ENCODE results near the gene N4BP2L2.

N4BP2L2 gene

DNA sequence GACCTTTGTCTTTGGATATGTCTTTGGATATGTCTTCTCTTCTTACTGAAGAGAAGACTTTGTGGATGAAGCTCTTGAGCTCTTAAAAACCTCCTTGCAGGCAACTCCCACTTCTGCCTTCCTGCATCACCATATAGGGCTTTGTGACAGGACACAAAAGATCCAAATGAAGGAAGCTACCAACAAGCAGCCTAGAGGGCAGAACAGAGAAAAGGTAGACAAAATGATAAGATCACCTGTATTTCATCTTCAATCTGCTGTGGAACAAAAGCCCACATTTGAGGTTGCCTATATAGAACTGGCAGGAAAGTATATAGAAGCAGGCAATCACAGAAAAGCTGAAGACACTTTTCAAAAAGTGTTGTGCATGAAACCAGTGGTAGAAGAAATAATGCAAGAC, 153.2 kb downstream of the N4BP2L2 start:
- TF ChIP-seq, protein P1, sequence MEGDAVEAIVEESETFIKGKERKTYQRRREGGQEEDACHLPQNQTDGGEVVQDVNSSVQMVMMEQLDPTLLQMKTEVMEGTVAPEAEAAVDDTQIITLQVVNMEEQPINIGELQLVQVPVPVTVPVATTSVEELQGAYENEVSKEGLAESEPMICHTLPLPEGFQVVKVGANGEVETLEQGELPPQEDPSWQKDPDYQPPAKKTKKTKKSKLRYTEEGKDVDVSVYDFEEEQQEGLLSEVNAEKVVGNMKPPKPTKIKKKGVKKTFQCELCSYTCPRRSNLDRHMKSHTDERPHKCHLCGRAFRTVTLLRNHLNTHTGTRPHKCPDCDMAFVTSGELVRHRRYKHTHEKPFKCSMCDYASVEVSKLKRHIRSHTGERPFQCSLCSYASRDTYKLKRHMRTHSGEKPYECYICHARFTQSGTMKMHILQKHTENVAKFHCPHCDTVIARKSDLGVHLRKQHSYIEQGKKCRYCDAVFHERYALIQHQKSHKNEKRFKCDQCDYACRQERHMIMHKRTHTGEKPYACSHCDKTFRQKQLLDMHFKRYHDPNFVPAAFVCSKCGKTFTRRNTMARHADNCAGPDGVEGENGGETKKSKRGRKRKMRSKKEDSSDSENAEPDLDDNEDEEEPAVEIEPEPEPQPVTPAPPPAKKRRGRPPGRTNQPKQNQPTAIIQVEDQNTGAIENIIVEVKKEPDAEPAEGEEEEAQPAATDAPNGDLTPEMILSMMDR (IDR thresholded peaks at IDR 0.05; ENCODE audit: low read length, missing control alignments), result no peak
- DNase-seq (ENCODE audit: low read depth), result no peak
- H3K4me3 ChIP-seq (replicated peaks; ENCODE audit: low read depth, low read length), result no peak overlapping the region

DNA sequence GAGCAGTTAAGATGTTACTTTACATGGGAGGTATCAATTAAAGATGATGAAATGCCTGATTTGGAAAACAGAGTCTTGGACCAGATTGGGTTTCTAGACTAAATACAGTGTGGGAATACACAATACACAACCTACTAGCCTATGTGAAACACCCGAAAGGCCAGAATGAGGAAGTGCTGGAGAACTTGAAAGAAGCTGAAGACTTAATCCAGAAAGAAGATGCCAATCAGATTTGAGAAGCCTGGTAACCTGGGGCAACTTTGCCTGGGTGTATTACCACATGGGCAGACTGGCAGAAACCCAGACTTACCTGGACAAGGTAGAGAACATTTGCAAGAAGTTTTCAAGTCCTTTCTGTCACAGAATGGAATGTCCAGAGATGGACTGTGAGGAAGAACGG, 153.9 kb downstream of the N4BP2L2 start:
- no peak overlapping the region for H3K4me3 ChIP-seq (replicated peaks; ENCODE audit: low read depth, low read length)
- TF ChIP-seq, protein P1 (IDR thresholded peaks at IDR 0.05; ENCODE audit: low read length, missing control alignments), result no peak
- no peak for DNase-seq (ENCODE audit: low read depth)

DNA sequence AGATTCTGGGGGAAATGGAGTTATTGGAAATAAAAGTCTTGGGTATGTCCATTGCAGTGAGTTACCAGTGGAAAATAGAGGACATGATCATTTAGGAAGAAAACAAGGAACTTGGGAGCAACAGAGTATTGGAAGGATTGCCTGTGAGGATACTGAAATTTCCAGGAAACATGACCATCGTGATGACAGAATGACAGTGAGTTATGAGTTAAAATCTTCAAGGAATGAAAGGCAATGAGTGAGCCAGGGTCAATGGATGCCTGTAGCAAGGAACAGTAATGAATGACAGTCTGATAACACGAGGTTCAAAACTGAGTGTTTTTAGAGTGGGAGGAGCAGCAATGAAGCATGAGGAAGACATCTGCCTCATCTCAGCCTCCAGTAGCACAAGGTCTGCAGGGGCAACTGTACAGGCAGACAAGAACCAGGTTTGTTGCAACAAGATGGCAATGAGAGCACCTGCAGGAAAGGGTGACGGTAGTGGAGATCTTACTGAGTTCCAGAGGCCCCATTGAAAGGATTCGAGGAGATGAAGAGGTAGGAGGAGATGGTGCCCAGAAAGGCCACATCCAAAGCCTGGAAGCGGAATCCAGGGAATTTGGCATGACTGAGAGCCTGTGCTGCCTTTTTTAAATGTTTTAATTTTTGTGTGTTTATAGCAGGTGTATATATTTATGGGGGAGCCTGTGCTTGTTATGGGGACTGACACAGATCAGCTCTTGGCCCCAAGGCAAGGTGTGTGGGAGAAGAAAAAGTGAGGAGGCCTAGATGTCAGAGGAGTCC, 154.6 kb downstream of the N4BP2L2 start:
- TF ChIP-seq, protein P1 (IDR thresholded peaks at IDR 0.05; ENCODE audit: low read length, missing control alignments), result no peak
- H3K4me3 ChIP-seq (replicated peaks; ENCODE audit: low read depth, low read length), result no peak overlapping the region
- DNase-seq (ENCODE audit: low read depth), result no peak
